ENCODE data around the gene CACNA1S.

The CACNA1S gene

GRCh38 chr1:201059871-201060555, 52.2 kb downstream of the CACNA1S start:
- peak; percentile 72 for DNase-seq

GRCh38 chr1:201059401-201059800, 52.8 kb downstream of the CACNA1S start:
- no peak for DNase-seq

GRCh38 chr1:201054091-201054543, 58.1 kb downstream of the CACNA1S start:
- DNase-seq: no peak

- DNase-seq: peak; percentile 15
Measured at GRCh38 chr1:201053155-201053860, 58.9 kb downstream of the CACNA1S start.

- DNase-seq: no peak
Measured at GRCh38 chr1:201051399-201051798, 60.8 kb downstream of the CACNA1S start.

GRCh38 chr1:201050515-201051277, 61.5 kb downstream of the CACNA1S start:
- no peak for DNase-seq

- DNase-seq: no peak
Measured at GRCh38 chr1:201049248-201049831, 62.9 kb downstream of the CACNA1S start.

GRCh38 chr1:201048521-201048920, 63.7 kb downstream of the CACNA1S start:
- DNase-seq: no peak

- DNase-seq: no peak
Measured at GRCh38 chr1:201044119-201044518, 68.1 kb downstream of the CACNA1S start.

- peak; percentile 80 for DNase-seq
Measured at GRCh38 chr1:201042779-201043461, 69.3 kb downstream of the CACNA1S start.

- no peak for DNase-seq
Measured at GRCh38 chr1:201041011-201041410, 71.2 kb downstream of the CACNA1S start.

- DNase-seq: peak; percentile 47
Measured at GRCh38 chr1:201039876-201040275, 72.3 kb downstream of the CACNA1S start.

GRCh38 chr1:201039418-201039817, 72.8 kb downstream of the CACNA1S start:
- no peak for DNase-seq

- peak; percentile 37 for DNase-seq
Measured at GRCh38 chr1:201038186-201038876, 73.9 kb downstream of the CACNA1S start.

GRCh38 chr1:201036188-201036842, 75.9 kb downstream of the CACNA1S start:
- no peak for DNase-seq

- no peak for DNase-seq
Measured at GRCh38 chr1:201034671-201035070, 77.6 kb downstream of the CACNA1S start.

- DNase-seq: no peak
Measured at GRCh38 chr1:201032408-201032807, 79.8 kb downstream of the CACNA1S start.

GRCh38 chr1:201028461-201028889, 83.8 kb downstream of the CACNA1S start:
- DNase-seq: peak; percentile 54

- no peak for DNase-seq
Measured at GRCh38 chr1:201026836-201027235, 85.4 kb downstream of the CACNA1S start.

GRCh38 chr1:201026234-201026633, 86.0 kb downstream of the CACNA1S start:
- no peak for DNase-seq

- DNase-seq: peak; percentile 20
Measured at GRCh38 chr1:201025571-201026002, 86.6 kb downstream of the CACNA1S start.

Measured in NCI-H69 (cell line).